H1 (cell line): ENCODE measurements around the gene HCST. TPM values are rescaled to one million over a fixed set of nuclear protein-coding genes. Genes with fewer than 3 reads are reported as not detected.

Source experiments
- CTCF ChIA-PET: fragments of 300-600 bp; sonication (Branson Sonifier 250); formaldehyde crosslinking; loops from one replicate; lab custom pipeline; 2021; ENCODE audit not compliant: partially characterized antibody; lab: Charles Lee
- POLR2A ChIA-PET: fragments of 300-600 bp; sonication (Branson Sonifier 250); formaldehyde crosslinking; loops from one replicate; lab custom pipeline; 2021; ENCODE audit warnings: inconsistent platforms; ENCODE audit not compliant: partially characterized antibody; lab: Charles Lee
- DNase-seq, 2 experiments: peaks; one replicate each; pipeline versions ENCODE4 v3.0.0 to v3.0.0-alpha.2; 2010 to 2022; ENCODE audit warnings: low spot score in 2 of 2, low read depth in 1 of 2, mixed read lengths in 1 of 2
- FAIRE-seq: peaks from 2 replicates; lab custom pipeline; 2011; peaks lifted over from hg19 to GRCh38; lab: Jason Lieb, UNC
- H2AFZ ChIP-seq: 2 replicates; pipeline ENCODE4 v1.8.1; 2012; ENCODE audit warnings: low read length, inconsistent platforms
- H2AK5ac ChIP-seq: 2 replicates; pipeline ENCODE4 v1.6.1; 2013; ENCODE audit warnings: low read depth, low read length
- H2BK120ac ChIP-seq: replicated peaks from 2 replicates; pipeline ENCODE3; 2013; ENCODE audit warnings: low read depth, low read length, inconsistent platforms
- H2BK12ac ChIP-seq: 2 replicates; pipeline ENCODE4 v1.6.1; 2013; ENCODE audit warnings: low read depth, low read length
- H2BK15ac ChIP-seq: 2 replicates; pipeline ENCODE4 v1.6.1; 2013; ENCODE audit warnings: low read length
- H2BK20ac ChIP-seq: 2 replicates; pipeline ENCODE4 v1.6.1; 2013; ENCODE audit warnings: low read length
- H2BK5ac ChIP-seq: 2 replicates; pipeline ENCODE4 v1.6.1; 2013; ENCODE audit warnings: low read depth, low read length
- H3K14ac ChIP-seq: 2 replicates; pipeline ENCODE4 v1.6.1; 2013; ENCODE audit warnings: inconsistent platforms; ENCODE audit not compliant: insufficient read length
- H3K18ac ChIP-seq: 2 replicates; pipeline ENCODE4 v1.6.1; 2013; ENCODE audit warnings: low read length; ENCODE audit errors: extremely low read depth
- H3K23ac ChIP-seq: 2 replicates; pipeline ENCODE4 v1.6.1; 2013; ENCODE audit warnings: inconsistent platforms; ENCODE audit not compliant: insufficient read length
- H3K23me2 ChIP-seq: 2 replicates; pipeline ENCODE4 v1.6.1; 2013; ENCODE audit warnings: low read depth, low read length
- H3K27ac ChIP-seq: 2 replicates; pipeline ENCODE4 v1.6.1; 2011; ENCODE audit warnings: low read depth, low read length, inconsistent platforms
- H3K27me3 ChIP-seq, 4 experiments: replicated peaks in 1 of 4; 1 replicate in 1 of 4; 2 replicates in 3 of 4; pipeline versions ENCODE4 v1.6.1 to v1.8.1; 2011 to 2013; ENCODE audit warnings: low read length in 3 of 4, mild to moderate bottlenecking in 3 of 4, inconsistent platforms in 2 of 4, mixed read lengths in 2 of 4, moderate library complexity in 1 of 4; ENCODE audit not compliant: control insufficient read depth in 3 of 4, insufficient read depth in 3 of 4; ENCODE audit errors: extremely low read depth in 1 of 4
- H3K36me3 ChIP-seq, 4 experiments: 2 replicates each; pipeline versions ENCODE4 v1.6.1 to v1.8.1; 2011 to 2013; ENCODE audit warnings: mild to moderate bottlenecking in 4 of 4, low read length in 3 of 4, moderate library complexity in 2 of 4, control low read depth in 1 of 4, inconsistent platforms in 1 of 4; ENCODE audit not compliant: insufficient read depth in 4 of 4, control insufficient read depth in 2 of 4
- H3K4ac ChIP-seq: replicated peaks from 2 replicates; pipeline ENCODE3; 2013; ENCODE audit warnings: low read length, low read depth, mixed read lengths, inconsistent platforms; ENCODE audit not compliant: insufficient read length
- H3K4me1 ChIP-seq, 4 experiments: replicated peaks in 1 of 4; 1 replicate in 1 of 4; 2 replicates in 3 of 4; pipeline versions ENCODE4 v1.6.1 to v1.8.1; 2011 to 2013; ENCODE audit warnings: low read length in 3 of 4, inconsistent platforms in 2 of 4, mixed read lengths in 1 of 4; ENCODE audit not compliant: insufficient read depth in 4 of 4, control insufficient read depth in 3 of 4
- H3K4me2 ChIP-seq, 2 experiments: 2 replicates each; pipeline versions ENCODE4 v1.6.1 to v1.8.1; 2011 to 2013; ENCODE audit warnings: low read depth in 2 of 2, low read length in 2 of 2, control low read depth in 1 of 2, inconsistent platforms in 1 of 2, mild to moderate bottlenecking in 1 of 2; ENCODE audit not compliant: insufficient read depth in 1 of 2
- H3K4me3 ChIP-seq, 4 experiments: fragments of 200-600, 300-600 bp in 1 of 4; sonication (generic), shearing (Covaris generic), sonication (Bioruptor Twin) in 1 of 4; 2 replicates each; pipeline versions ENCODE4 v1.5.1 to v1.8.1; 2011 to 2016; ENCODE audit warnings: low read length in 4 of 4, low read depth in 3 of 4, control low read depth in 2 of 4, inconsistent platforms in 2 of 4, mild to moderate bottlenecking in 2 of 4, mixed read lengths in 1 of 4, moderate library complexity in 1 of 4; ENCODE audit not compliant: insufficient read depth in 2 of 4; ENCODE audit errors: extremely low read depth in 1 of 4
- H3K56ac ChIP-seq: replicated peaks from 2 replicates; pipeline ENCODE3; 2013; ENCODE audit warnings: low read depth, mild to moderate bottlenecking, mixed read lengths, low read length, inconsistent platforms; ENCODE audit not compliant: insufficient read length
- H3K79me1 ChIP-seq: 2 replicates; pipeline ENCODE4 v1.6.1; 2013; ENCODE audit warnings: low read depth, low read length, control low read depth
- H3K79me2 ChIP-seq, 2 experiments: 2 replicates each; pipeline versions ENCODE4 v1.6.1 to v1.8.1; 2012 to 2013; ENCODE audit warnings: low read length in 2 of 2, mild to moderate bottlenecking in 2 of 2, inconsistent platforms in 1 of 2; ENCODE audit not compliant: insufficient read depth in 2 of 2, control insufficient read depth in 1 of 2
- H3K9ac ChIP-seq, 4 experiments: replicated peaks in 1 of 4; 1 replicate in 1 of 4; 2 replicates in 3 of 4; pipeline versions ENCODE4 v1.6.1 to v1.8.1; 2011 to 2013; ENCODE audit warnings: low read depth in 3 of 4, low read length in 3 of 4, control low read depth in 2 of 4, mild to moderate bottlenecking in 2 of 4, moderate library complexity in 2 of 4, inconsistent platforms in 1 of 4; ENCODE audit errors: extremely low read depth in 1 of 4
- H3K9me3 ChIP-seq, 2 experiments: 2 replicates each; pipeline versions ENCODE4 v1.6.1 to v1.8.1; 2012 to 2013; ENCODE audit warnings: mild to moderate bottlenecking in 2 of 2, moderate library complexity in 2 of 2, control low read depth in 1 of 2, inconsistent platforms in 1 of 2, low read depth in 1 of 2, low read length in 1 of 2, mixed read lengths in 1 of 2; ENCODE audit not compliant: insufficient read depth in 2 of 2
- H4K20me1 ChIP-seq, 2 experiments: replicated peaks in 1 of 2; 2 replicates each; pipeline versions ENCODE3 to v1.8.1; 2011 to 2013; ENCODE audit warnings: inconsistent platforms in 2 of 2, low read length in 2 of 2, mild to moderate bottlenecking in 1 of 2; ENCODE audit not compliant: insufficient read depth in 2 of 2, control insufficient read depth in 1 of 2
- H4K5ac ChIP-seq: 2 replicates; pipeline ENCODE4 v1.6.1; 2013; ENCODE audit warnings: low read length, low read depth, mixed read lengths, inconsistent platforms; ENCODE audit not compliant: insufficient read length
- H4K8ac ChIP-seq: 2 replicates; pipeline ENCODE4 v1.8.0; 2013; ENCODE audit warnings: mild to moderate bottlenecking, moderate library complexity, low read length, inconsistent platforms; ENCODE audit not compliant: insufficient read depth; ENCODE audit errors: extremely low read depth
- H4K91ac ChIP-seq: replicated peaks from 2 replicates; pipeline ENCODE3; 2013; ENCODE audit warnings: low read length, mixed read lengths, inconsistent platforms; ENCODE audit not compliant: insufficient read length
- CREB1 ChIP-seq: IDR thresholded peaks from 2 replicates; pipeline ENCODE4 v1.6.1; 2012; ENCODE audit warnings: inconsistent platforms
- MAFK ChIP-seq: IDR thresholded peaks from 2 replicates; pipeline ENCODE4 v1.6.1; 2012; ENCODE audit warnings: low read depth, mild to moderate bottlenecking, improper control_type of control experiment, low read length
- NRF1 ChIP-seq: IDR thresholded peaks from 2 replicates; pipeline ENCODE4 v1.6.1; 2011; ENCODE audit warnings: mild to moderate bottlenecking, low read depth, low read length, improper control_type of control experiment
- SIX5 ChIP-seq: IDR thresholded peaks from 2 replicates; pipeline ENCODE4 v1.6.1; 2011; ENCODE audit warnings: mild to moderate bottlenecking, low read depth, low read length
- YY1 ChIP-seq: IDR thresholded peaks from 2 replicates; pipeline ENCODE4 v1.6.1; 2011; ENCODE audit warnings: low read depth, mild to moderate bottlenecking, low read length
- WGBS, 2 experiments: shearing (Covaris generic) in 1 of 2; methylation state at CpG; one replicate each; pipeline versions ENCODE4 v1.1.6 to v1.1.7; 2013 to 2015; ENCODE audit warnings: low lambda C conversion rate in 2 of 2, mixed read lengths in 2 of 2, inconsistent platforms in 1 of 2, low coverage in 1 of 2, missing lambda C conversion rate in 1 of 2; ENCODE audit not compliant: insufficient replicate concordance in 2 of 2, insufficient coverage in 1 of 2, insufficient read length in 1 of 2; ENCODE audit errors: extremely low coverage in 1 of 2, missing lambda C conversion rate in 1 of 2; 5-methylcytosine and 5-hydroxymethylcytosine counted together
- polyA plus RNA-seq, 7 experiments: library from polyadenylated mRNA; depleted of rRNA in 3 of 7; stranded (reverse) in 5 of 7; unstranded in 2 of 7; fragments of >200 nt in 5 of 7; fragments of 200-250 nt in 2 of 7; gene quantifications; 1 replicate in 5 of 7; 2 replicates in 1 of 7; 4 replicates in 1 of 7; pipeline versions ENCODE4 v1.2.1 to v1.2.3, GENCODE V29; 2011 to 2013; ENCODE audit warnings: missing spikeins in 2 of 7, mixed read lengths in 2 of 7
- total RNA-seq: library from RNA; stranded (reverse); fragmentation: NEBNext Ultra II Directional; extraction: Animal tissue kit (Norgen Biotek cat#: 25700); gene quantifications from 2 replicates; pipeline ENCODE4 v1.2.1, GENCODE V29; 2021

The HCST gene
- total and polyA plus RNA-seq, 2 of the 8 experiments (the other 6 are each of a cell fraction or from before 2014, with no cell fraction given) = 2.8 TPM; not detected in 1

GRCh38 chr19:35872180-35872579, 30.1 kb upstream of the HCST start:
- Histone ChIP-seq H3K4me1 (peaks cover 0 to 12% (median 8%) of the 10 kb centered on the region in 4 experiments; a peak in 5 of 7 replicates), H2BK5ac (no peak overlapping the region), H3K56ac (no peak overlapping the region), H4K5ac (no peak overlapping the region), H2AFZ (no peak overlapping the region), H2BK15ac (no peak overlapping the region), H3K23me2 (peaks cover 9% of the 10 kb centered on the region; the same call in 1 of the 2 replicates), H2BK12ac (no peak overlapping the region), H3K23ac (no peak overlapping the region), H3K9me3 (no peaks in the 10 kb centered on the region), H3K79me1 (no peaks in the 10 kb centered on the region), H2BK20ac (no peak overlapping the region), H4K8ac (no peak overlapping the region), H3K4ac (no peak overlapping the region), H3K4me3 (no peak overlapping the region), H2AK5ac (no peak overlapping the region), H3K36me3 (no peaks in the 10 kb centered on the region; a peak in 1 of 8 replicates), H3K18ac (no peak overlapping the region), H3K79me2 (no peaks in the 10 kb centered on the region), H4K20me1 (peaks cover 0 to 2% of the 10 kb centered on the region in 2 experiments), H3K27ac (no peak overlapping the region), H3K27me3 (peaks cover 3 to 9% (median 7%) of the 10 kb centered on the region in 4 experiments), H2BK120ac (no peak overlapping the region), H3K4me2 (no peak overlapping the region), H4K91ac (no peak overlapping the region), H3K9ac (no peak overlapping the region), H3K14ac (no peak overlapping the region)
- ChIA-PET POLR2A (interaction anchor here (0.8 to 1.9 kb wide), 2 partner anchors 12 to 362 kb away, joined by 3 to 4 read pairs; no protein-coding TSS in a partner anchor), CTCF (interaction anchor here (0.7 to 1.0 kb wide), 3 partner anchors 9 to 62 kb away, joined by 3 to 4 read pairs (median 3); no protein-coding TSS in a partner anchor)
- DNase-seq (no peak), FAIRE-seq (peak; percentile 85)
- TF ChIP-seq NRF1 (no peak), MAFK (no peak), CREB1 (peak; percentile 40; the same call in 1 of the 2 replicates), SIX5 (peak; percentile 91), YY1 (peak; percentile 80; the same call in 1 of the 2 replicates)
- 70% methylated on average over 5 of the region's 5 CpGs; no CpG with 5 or more reads in 1 of the 2 experiments for WGBS, 2 experiments
